ENCODE measurements around the gene PCDHGC3.

Gene PCDHGC3

GRCh38 chr5:141506381-141507155 lies 30.8 kb downstream of the PCDHGC3 start:
- DNase-seq (ENCODE audit: low read depth), result no peak
- no peak for TF ChIP-seq CTCF (conservative IDR thresholded peaks at IDR 0.05; ENCODE audit: control insufficient read depth, insufficient read depth, low read depth, low read length)
- no peak overlapping the region for H3K4me3 ChIP-seq (ENCODE audit: control insufficient read depth, low read depth, low read length)

- H3K4me3 ChIP-seq (ENCODE audit: control insufficient read depth, low read depth, low read length), result peak overlapping the region; percentile 40
- DNase-seq (ENCODE audit: low read depth), result peak; percentile 94
- TF ChIP-seq CTCF (conservative IDR thresholded peaks at IDR 0.05; ENCODE audit: control insufficient read depth, insufficient read depth, low read depth, low read length), result no peak
Observed at GRCh38 chr5:141507387-141508091, 31.8 kb downstream of the PCDHGC3 start.

GRCh38 chr5:141508440-141508797 lies 32.7 kb downstream of the PCDHGC3 start:
- DNase-seq (ENCODE audit: low read depth), result peak; percentile 56
- no peak for TF ChIP-seq CTCF (conservative IDR thresholded peaks at IDR 0.05; ENCODE audit: control insufficient read depth, insufficient read depth, low read depth, low read length)
- peak overlapping the region; percentile 40 for H3K4me3 ChIP-seq (ENCODE audit: control insufficient read depth, low read depth, low read length)

- H3K4me3 ChIP-seq (ENCODE audit: control insufficient read depth, low read depth, low read length), result peak overlapping the region; percentile 40
- DNase-seq (ENCODE audit: low read depth), result peak; percentile 97
- no peak for TF ChIP-seq CTCF (conservative IDR thresholded peaks at IDR 0.05; ENCODE audit: control insufficient read depth, insufficient read depth, low read depth, low read length)
Observed at GRCh38 chr5:141508798-141509611, 33.2 kb downstream of the PCDHGC3 start.

GRCh38 chr5:141510160-141510559 lies 34.4 kb downstream of the PCDHGC3 start:
- no peak for DNase-seq (ENCODE audit: low read depth)
- no peak overlapping the region for H3K4me3 ChIP-seq (ENCODE audit: control insufficient read depth, low read depth, low read length)
- no peak for TF ChIP-seq CTCF (conservative IDR thresholded peaks at IDR 0.05; ENCODE audit: control insufficient read depth, insufficient read depth, low read depth, low read length)

GRCh38 chr5:141510850-141511601 lies 35.3 kb downstream of the PCDHGC3 start:
- DNase-seq (ENCODE audit: low read depth), result no peak
- no peak overlapping the region for H3K4me3 ChIP-seq (ENCODE audit: control insufficient read depth, low read depth, low read length)

More at GRCh38 chr5:141510850-141511601, 35.3 kb downstream of the PCDHGC3 start:
- TF ChIP-seq CTCF (conservative IDR thresholded peaks at IDR 0.05; ENCODE audit: control insufficient read depth, insufficient read depth, low read depth, low read length), result no peak
